Panc1 (cell line): ENCODE results near the gene TSHZ1. TPM values are rescaled to one million over a fixed set of nuclear protein-coding genes. Genes with fewer than 3 reads are reported as not detected.

ENCODE experiments used
- ATAC-seq: fragments of 200-7000 bp; cut with Tn5 transposase; 2 replicates; pipeline ENCODE4 v1.9.1; 2020; ENCODE audit warnings: mild to moderate bottlenecking, moderate library complexity
- BruUV-seq: library from RNA; stranded (reverse); fragments of 400-500 nt; replicated peaks from 2 replicates; lab custom pipeline; 2021; lab: Mats Ljungman, UMichigan
- CTCF ChIA-PET: fragments of 300-600 bp; sonication (Branson Sonifier 250); formaldehyde crosslinking; loops from one replicate; lab custom pipeline; 2022; ENCODE audit warnings: antibody characterized with exemption; lab: Charles Lee
- POLR2A ChIA-PET: fragments of 300-600 bp; sonication (Branson Sonifier 250); formaldehyde crosslinking; loops from one replicate; lab custom pipeline; 2022; ENCODE audit warnings: antibody characterized with exemption; lab: Charles Lee
- DNase-seq: peaks from one replicate; pipeline ENCODE4 v3.0.0-alpha.2; 2010; ENCODE audit warnings: low read depth, low spot score
- H3K27ac ChIP-seq: 2 replicates; pipeline ENCODE4 v1.5.1; 2011; ENCODE audit warnings: mild to moderate bottlenecking, low read length, inconsistent platforms
- H3K27me3 ChIP-seq: fragments of 200-500 bp; sonication (Bioruptor generic); 2 replicates; pipeline ENCODE4 v1.6.0; 2014; ENCODE audit warnings: low read length, inconsistent platforms; ENCODE audit not compliant: control insufficient read depth, insufficient read depth
- H3K36me3 ChIP-seq: fragments of 200-500 bp; sonication (Bioruptor generic); 2 replicates; pipeline ENCODE4 v1.5.1; 2014; ENCODE audit warnings: inconsistent platforms, mild to moderate bottlenecking, low read length, moderate library complexity; ENCODE audit not compliant: control insufficient read depth, insufficient read depth
- H3K4me1 ChIP-seq: 2 replicates; pipeline ENCODE4 v1.5.1; 2011; ENCODE audit warnings: inconsistent platforms, mild to moderate bottlenecking, low read length, moderate library complexity; ENCODE audit not compliant: control insufficient read depth, insufficient read depth
- H3K4me3 ChIP-seq, 2 experiments: 2 replicates each; pipeline ENCODE4 v1.5.1; 2011 to 2012; ENCODE audit warnings: low read depth in 2 of 2, low read length in 2 of 2, mild to moderate bottlenecking in 2 of 2, inconsistent platforms in 1 of 2, moderate library complexity in 1 of 2
- H3K9me3 ChIP-seq: fragments of 200-500 bp; sonication (Bioruptor generic); 2 replicates; pipeline ENCODE4 v1.5.1; 2014; ENCODE audit warnings: low read depth, mild to moderate bottlenecking, inconsistent platforms, low read length, moderate library complexity; ENCODE audit not compliant: control insufficient read depth, insufficient read depth
- CTCF ChIP-seq: fragments of 450-650 bp; IDR thresholded peaks from 2 replicates; pipeline ENCODE4 v1.5.1; 2017; ENCODE audit warnings: mild to moderate bottlenecking
- POLR2AphosphoS5 ChIP-seq: IDR thresholded peaks from 2 replicates; pipeline ENCODE4 v1.6.1; 2012; ENCODE audit warnings: mild to moderate bottlenecking, low read depth, low read length, moderate library complexity
- REST ChIP-seq, 2 experiments: IDR thresholded peaks; 2 replicates each; pipeline ENCODE4 v1.6.1; 2011 to 2012; ENCODE audit warnings: low read depth in 2 of 2, control low read depth in 1 of 2, low read length in 1 of 2, mild to moderate bottlenecking in 1 of 2, moderate library complexity in 1 of 2; ENCODE audit not compliant: insufficient read depth in 1 of 2
- SIN3A ChIP-seq: IDR thresholded peaks from 2 replicates; pipeline ENCODE4 v1.6.1; 2012; ENCODE audit warnings: low read depth, mild to moderate bottlenecking, low read length, moderate library complexity, borderline replicate concordance; ENCODE audit not compliant: insufficient read depth
- TCF7L2 ChIP-seq: IDR thresholded peaks from 2 replicates; pipeline ENCODE4 v1.6.1; 2011; ENCODE audit warnings: mild to moderate bottlenecking, low read depth, low read length, inconsistent platforms
- in situ Hi-C: cut with HindIII; loops from 2 replicates; pipeline ENCODE4 v1.10.0; 2016; ENCODE audit warnings: low sequenced_read_pairs, low pct_unique_long_range_greater_than_20kb
- intact Hi-C: fragments of 100-400 bp; cut with micrococcal nuclease; formaldehyde crosslinking; loops from one replicate; pipeline ENCODE4 v1.10.0; 2022; ENCODE audit not compliant: unreplicated experiment
- total RNA-seq: library from RNA; stranded (reverse); gene quantifications from one replicate; pipeline ENCODE4 v1.2.1, GENCODE V29; 2021; ENCODE audit not compliant: unreplicated experiment

TSHZ1 gene
- total RNA-seq, 1 experiment from 2014 or later: 10.0 TPM

- Histone ChIP-seq H3K27me3 (no peaks in the 10 kb centered on the region), H3K4me1 (peaks cover 21% of the 10 kb centered on the region), H3K36me3 (no peaks in the 10 kb centered on the region), H3K27ac (no peak overlapping the region), H3K9me3 (no peaks in the 10 kb centered on the region), H3K4me3 (no peak overlapping the region)
- intact Hi-C loops (no loop called here), in situ Hi-C loops (no loop called here)
- DNase-seq (no peak), ATAC-seq (no peak)
- TF ChIP-seq TCF7L2 (no peak), CTCF (no peak)
- no TSS peak for BruUV-seq
- CTCF ChIA-PET: interaction anchor here (0.7 kb wide), 1 partner anchor 1488 kb away, joined by 3 read pairs; no protein-coding TSS in a partner anchor
- POLR2A ChIA-PET: no interaction called here
Measured at GRCh38 chr18:75251466-75251865, 40.9 kb downstream of the TSHZ1 start.

GRCh38 chr18:75252136-75252535 is 41.5 kb downstream of the TSHZ1 start:
- POLR2A ChIA-PET: no interaction called here
- TF ChIP-seq SIN3A: no peak
- no peak for TF ChIP-seq REST (IDR thresholded peaks at IDR 0.05; ENCODE audit: insufficient read depth in 1 of 2, low read depth in 2 of 2, low read length in 1 of 2)
- TF ChIP-seq TCF7L2: no peak
- TF ChIP-seq CTCF: no peak
- H3K36me3 ChIP-seq: no peaks in the 10 kb centered on the region
- no peak for DNase-seq
- in situ Hi-C loops: no loop called here
- H3K27ac ChIP-seq: no peak overlapping the region
- intact Hi-C loops: no loop called here
- H3K27me3 ChIP-seq: no peaks in the 10 kb centered on the region
- peaks cover 15% of the 10 kb centered on the region for H3K4me1 ChIP-seq
- ATAC-seq: no peak
- CTCF ChIA-PET: no interaction called here
- no peak overlapping the region for H3K4me3 ChIP-seq
- no peaks in the 10 kb centered on the region for H3K9me3 ChIP-seq
- BruUV-seq: no TSS peak

GRCh38 chr18:75253043-75253442 is 42.4 kb downstream of the TSHZ1 start:
- ATAC-seq: no peak
- Histone ChIP-seq H3K9me3 (no peaks in the 10 kb centered on the region), H3K27ac (no peak overlapping the region), H3K4me3 (no peak overlapping the region), H3K4me1 (peaks cover 11% of the 10 kb centered on the region), H3K36me3 (no peaks in the 10 kb centered on the region), H3K27me3 (no peaks in the 10 kb centered on the region)
- ChIA-PET CTCF (no interaction called here), POLR2A (no interaction called here)
- no peak for DNase-seq
- in situ Hi-C loops: no loop called here
- BruUV-seq: no TSS peak
- TF ChIP-seq REST (IDR thresholded peaks at IDR 0.05; ENCODE audit: insufficient read depth in 1 of 2, low read depth in 2 of 2, low read length in 1 of 2) (no peak), TCF7L2 (no peak), CTCF (no peak), SIN3A (no peak), POLR2AphosphoS5 (no peak)
- intact Hi-C loops: no loop called here
